ENCODE data around the gene IGFL2. TPM values are rescaled to one million over a fixed set of nuclear protein-coding genes. Genes with fewer than 3 reads are reported as not detected.

IGFL2 gene
- total RNA-seq, 1 donor from 2014 or later: 0.40 TPM

DNA sequence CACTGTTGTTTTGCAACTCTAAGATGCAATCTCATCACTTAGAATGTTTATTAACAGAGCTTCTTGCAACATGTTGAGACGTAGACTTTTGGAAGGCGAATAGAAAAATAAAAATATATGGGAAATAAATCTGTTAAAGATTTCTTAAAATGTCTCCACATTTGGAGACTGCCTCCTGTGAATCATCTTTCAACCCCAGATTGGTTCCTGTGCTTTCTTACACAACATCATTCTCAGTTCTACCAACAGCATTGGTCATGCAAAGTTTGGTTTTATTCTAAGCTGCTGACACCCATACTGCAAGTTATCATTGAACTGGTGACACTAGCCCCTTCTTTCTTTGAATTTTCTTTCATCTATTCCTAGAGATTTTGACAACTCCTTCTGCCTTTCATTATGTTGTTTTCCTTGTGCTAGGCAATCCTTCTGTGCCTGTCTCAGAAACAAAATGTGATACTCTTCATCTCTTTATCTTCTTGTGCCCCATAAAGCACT, 21.9 kb upstream of the IGFL2 start:
- intact Hi-C loops (cut with micrococcal nuclease): no loop called here
- Mint-ChIP-seq H3K27ac (no peak overlapping the region), H3K4me1 (no peaks in the 10 kb centered on the region), H3K4me3 (no peak overlapping the region), H3K27me3 (peaks cover 63% of the 10 kb centered on the region), H3K36me3 (ENCODE audit: low read depth) (no peaks in the 10 kb centered on the region), H3K9me3 (no peaks in the 10 kb centered on the region)
- DNase-seq: no peak

DNA sequence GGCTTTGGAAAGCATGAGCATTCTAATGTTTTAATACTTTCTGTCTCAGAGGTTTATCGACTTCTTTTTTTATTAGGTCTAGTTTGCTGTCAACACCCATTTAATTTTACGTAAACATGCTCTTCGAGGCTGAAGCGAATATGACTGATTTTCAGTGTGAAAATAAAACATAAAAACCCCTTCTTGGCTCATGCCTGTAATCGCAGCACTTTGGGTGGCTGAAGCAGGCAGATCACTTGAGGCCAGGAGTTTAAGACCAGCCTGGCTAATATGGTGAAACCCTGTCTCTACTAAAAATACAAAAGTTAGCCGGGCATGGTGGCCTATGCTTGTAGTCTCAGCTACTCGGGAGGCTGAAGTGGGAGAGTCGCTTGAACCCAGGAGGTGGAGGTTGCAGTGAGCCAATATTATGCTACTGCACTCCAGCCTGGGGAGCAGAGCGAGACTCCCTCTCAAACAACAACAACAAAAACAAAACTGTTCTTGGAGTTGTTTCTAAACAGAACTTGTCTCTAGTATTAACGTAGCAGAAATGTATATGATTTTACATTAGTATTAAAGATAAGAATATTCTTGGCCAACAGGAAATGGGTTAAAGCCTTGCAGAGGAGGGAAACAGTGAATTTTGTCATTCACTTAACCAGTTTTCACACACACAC, 16.4 kb upstream of the IGFL2 start:
- peaks cover 1% of the 10 kb centered on the region for H3K4me1 Mint-ChIP-seq
- no peak overlapping the region for H3K4me3 Mint-ChIP-seq
- no peaks in the 10 kb centered on the region for H3K9me3 Mint-ChIP-seq
- peaks cover 47% of the 10 kb centered on the region for H3K27me3 Mint-ChIP-seq
- H3K27ac Mint-ChIP-seq: no peak overlapping the region
- H3K36me3 Mint-ChIP-seq (ENCODE audit: low read depth): no peaks in the 10 kb centered on the region
- no peak for DNase-seq
- intact Hi-C loops (cut with micrococcal nuclease): no loop called here

DNA sequence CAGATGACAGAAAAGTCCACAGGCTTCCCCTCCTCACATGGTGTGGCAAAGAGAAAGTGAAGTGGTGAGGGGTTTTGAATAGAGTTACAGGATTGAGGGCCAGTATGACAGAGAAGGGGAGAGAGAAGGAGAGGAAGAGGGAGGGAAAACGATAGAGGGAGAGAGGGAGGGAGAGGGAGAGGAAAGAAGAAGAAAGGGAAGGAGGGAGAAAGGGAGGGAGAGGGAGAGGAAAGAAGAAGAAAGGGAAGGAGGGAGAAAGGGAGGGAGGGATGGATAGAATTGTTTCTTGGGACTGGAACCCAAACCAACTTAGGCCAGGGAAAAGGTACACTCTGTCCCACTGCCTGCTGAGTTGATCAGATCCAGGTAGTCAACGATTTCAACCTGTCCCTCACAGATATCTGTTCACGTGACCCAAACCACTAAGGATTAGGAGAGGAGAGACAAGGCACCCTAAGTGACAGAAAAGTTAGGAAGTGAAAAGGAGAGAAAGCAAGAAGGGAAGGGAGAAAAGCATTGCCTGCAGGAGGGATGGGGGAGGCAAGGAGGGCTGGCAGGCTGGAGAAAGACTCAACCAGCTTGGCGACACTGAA, 15.4 kb upstream of the IGFL2 start:
- H3K27me3 Mint-ChIP-seq: peaks cover 42% of the 10 kb centered on the region
- peaks cover 1% of the 10 kb centered on the region for H3K4me1 Mint-ChIP-seq
- intact Hi-C loops (cut with micrococcal nuclease): no loop called here
- no peak overlapping the region for H3K4me3 Mint-ChIP-seq
- H3K9me3 Mint-ChIP-seq: no peaks in the 10 kb centered on the region
- H3K27ac Mint-ChIP-seq: no peak overlapping the region
- no peaks in the 10 kb centered on the region for H3K36me3 Mint-ChIP-seq (ENCODE audit: low read depth)
- DNase-seq: no peak

DNA sequence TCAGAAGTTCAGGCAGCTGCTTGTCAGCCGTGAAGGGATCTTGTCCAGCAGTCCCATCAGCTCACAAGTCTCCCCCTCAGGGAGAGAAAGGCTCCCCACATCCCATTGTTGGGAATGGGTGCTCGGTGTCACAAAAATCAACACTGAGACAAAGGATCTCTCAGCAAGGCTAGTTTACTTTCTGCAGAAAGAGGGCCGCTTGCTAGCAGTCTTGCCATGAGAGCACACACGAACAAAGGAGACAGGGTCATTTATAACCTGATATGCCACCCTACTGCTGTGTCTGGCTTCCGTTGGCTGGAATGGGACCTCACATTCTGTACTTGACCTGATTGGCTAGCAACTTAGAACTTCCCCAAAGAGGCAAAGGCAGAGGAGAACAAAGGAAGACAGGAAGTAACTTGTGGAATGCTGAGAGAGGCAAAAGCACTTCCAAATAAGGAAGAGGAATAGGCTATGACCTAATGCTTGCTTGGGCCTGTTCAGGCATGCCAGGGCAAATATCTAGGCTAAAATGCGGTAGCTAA, 14.9 kb upstream of the IGFL2 start:
- no peak overlapping the region for H3K4me3 Mint-ChIP-seq

DNA sequence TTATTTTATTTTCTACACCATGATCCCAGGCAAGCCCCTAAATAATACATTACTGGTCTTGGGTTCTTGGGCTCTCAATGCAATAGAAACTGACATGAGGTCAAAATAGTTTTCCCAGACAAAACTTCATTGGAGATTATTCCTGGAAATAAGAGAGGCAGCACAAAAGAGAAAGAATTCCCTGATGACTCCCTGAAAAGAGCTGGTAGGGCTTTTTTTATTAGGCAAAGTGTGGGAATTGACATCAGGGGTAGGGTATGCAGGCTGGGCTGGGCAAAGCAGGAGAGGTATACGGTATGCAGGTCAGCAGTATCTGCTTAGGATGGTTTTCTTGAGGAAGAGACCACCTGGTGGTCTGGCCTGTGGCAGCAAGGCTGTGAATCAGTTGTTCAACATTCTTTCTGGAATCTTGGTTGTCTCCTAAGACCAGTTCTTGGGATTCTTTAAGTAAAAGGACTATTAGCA, 14.2 kb upstream of the IGFL2 start:
- H3K27me3 Mint-ChIP-seq: peaks cover 35% of the 10 kb centered on the region
- H3K4me3 Mint-ChIP-seq: no peak overlapping the region
- no peak overlapping the region for H3K27ac Mint-ChIP-seq
- DNase-seq: no peak
- no peaks in the 10 kb centered on the region for H3K36me3 Mint-ChIP-seq (ENCODE audit: low read depth)
- intact Hi-C loops (cut with micrococcal nuclease): no loop called here
- peaks cover 5% of the 10 kb centered on the region for H3K4me1 Mint-ChIP-seq
- no peaks in the 10 kb centered on the region for H3K9me3 Mint-ChIP-seq

More for the DNA sequence above, 14.9 kb upstream of the IGFL2 start:
- H3K27ac Mint-ChIP-seq: no peak overlapping the region
- intact Hi-C loops (cut with micrococcal nuclease): no loop called here
- peaks cover 3% of the 10 kb centered on the region for H3K4me1 Mint-ChIP-seq
- DNase-seq: no peak
- no peaks in the 10 kb centered on the region for H3K36me3 Mint-ChIP-seq (ENCODE audit: low read depth)
- peaks cover 40% of the 10 kb centered on the region for H3K27me3 Mint-ChIP-seq
- H3K9me3 Mint-ChIP-seq: no peaks in the 10 kb centered on the region

DNA sequence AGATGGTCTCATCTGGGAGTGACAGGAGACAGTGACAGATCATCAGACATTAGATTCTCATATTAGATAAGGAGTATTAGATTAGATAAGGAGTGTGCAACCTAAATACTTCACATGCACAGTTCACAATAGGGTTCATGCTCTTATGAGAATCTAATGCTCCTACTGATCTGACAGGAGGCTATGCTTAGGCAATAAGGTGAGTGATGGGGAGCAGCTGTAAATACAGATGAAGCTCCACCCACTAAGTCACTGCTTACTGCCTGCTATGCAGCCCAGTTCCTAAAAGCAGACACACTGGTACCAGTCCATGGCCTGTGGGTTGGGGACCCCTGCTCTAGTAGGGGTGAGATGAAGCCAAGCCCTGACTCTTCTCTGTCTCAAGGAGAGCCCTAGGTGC, 13.5 kb upstream of the IGFL2 start:
- H3K36me3 Mint-ChIP-seq (ENCODE audit: low read depth): no peaks in the 10 kb centered on the region
- intact Hi-C loops (cut with micrococcal nuclease): no loop called here
- no peak overlapping the region for H3K27ac Mint-ChIP-seq
- no peak overlapping the region for H3K4me3 Mint-ChIP-seq
- peaks cover 32% of the 10 kb centered on the region for H3K27me3 Mint-ChIP-seq
- H3K9me3 Mint-ChIP-seq: no peaks in the 10 kb centered on the region
- H3K4me1 Mint-ChIP-seq: peaks cover 5% of the 10 kb centered on the region
- DNase-seq: no peak

DNA sequence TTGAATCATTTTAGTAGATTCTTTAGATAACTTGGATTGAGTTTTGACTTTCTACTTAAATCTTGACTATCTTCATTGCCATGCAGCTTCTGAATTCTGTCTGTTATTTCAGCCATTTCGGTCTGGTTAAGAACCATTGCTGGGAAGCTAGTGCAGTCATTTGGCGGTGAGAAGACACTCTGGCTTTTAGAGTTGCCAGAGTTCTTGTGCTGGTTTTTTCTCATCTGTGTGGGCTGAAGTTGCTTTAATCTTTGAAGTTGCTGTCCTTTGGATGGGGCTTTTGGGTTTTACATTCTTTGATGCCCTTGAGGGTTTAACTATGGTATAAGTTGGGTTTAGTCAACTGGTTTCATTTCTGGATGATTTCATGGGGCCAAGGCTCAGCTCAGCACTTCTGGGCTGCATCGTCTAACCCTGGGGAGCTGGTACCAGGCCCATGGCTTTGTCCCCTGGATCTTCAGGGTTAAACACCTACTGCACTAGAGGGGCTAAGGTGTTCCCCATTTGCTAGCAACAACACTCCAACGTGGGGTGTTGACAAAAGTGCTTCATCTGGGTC, 10.0 kb upstream of the IGFL2 start:
- no peaks in the 10 kb centered on the region for H3K36me3 Mint-ChIP-seq (ENCODE audit: low read depth)
- peaks cover 5% of the 10 kb centered on the region for H3K4me1 Mint-ChIP-seq
- no peak overlapping the region for H3K27ac Mint-ChIP-seq
- H3K9me3 Mint-ChIP-seq: no peaks in the 10 kb centered on the region
- peaks cover 25% of the 10 kb centered on the region for H3K27me3 Mint-ChIP-seq
- no peak for DNase-seq
- H3K4me3 Mint-ChIP-seq: no peak overlapping the region
- intact Hi-C loops (cut with micrococcal nuclease): no loop called here

DNA sequence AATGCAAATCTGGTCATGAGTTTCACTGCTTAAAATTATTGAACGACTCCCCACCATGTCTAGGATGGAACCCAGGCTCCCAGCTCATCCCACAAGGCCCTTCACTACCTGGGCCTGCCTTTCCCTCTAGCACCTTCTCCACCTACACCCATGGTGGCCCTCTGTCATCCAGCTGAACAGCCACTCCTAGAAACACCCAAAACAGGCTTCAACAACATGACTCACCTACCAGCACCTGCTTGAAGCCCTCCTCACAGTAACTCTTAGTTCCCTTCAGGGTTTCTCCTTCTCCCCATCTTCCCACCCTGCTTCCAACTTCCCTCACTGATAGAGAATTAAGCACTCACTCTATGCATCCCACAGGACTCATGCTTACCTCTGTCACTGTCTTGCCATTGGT, 6.6 kb upstream of the IGFL2 start:
- H3K4me3 Mint-ChIP-seq: no peak overlapping the region
- no peak overlapping the region for H3K27ac Mint-ChIP-seq
- peaks cover 30% of the 10 kb centered on the region for H3K27me3 Mint-ChIP-seq
- peaks cover 4% of the 10 kb centered on the region for H3K4me1 Mint-ChIP-seq
- intact Hi-C loops (cut with micrococcal nuclease): no loop called here
- DNase-seq: no peak
- no peaks in the 10 kb centered on the region for H3K9me3 Mint-ChIP-seq
- no peaks in the 10 kb centered on the region for H3K36me3 Mint-ChIP-seq (ENCODE audit: low read depth)

DNA sequence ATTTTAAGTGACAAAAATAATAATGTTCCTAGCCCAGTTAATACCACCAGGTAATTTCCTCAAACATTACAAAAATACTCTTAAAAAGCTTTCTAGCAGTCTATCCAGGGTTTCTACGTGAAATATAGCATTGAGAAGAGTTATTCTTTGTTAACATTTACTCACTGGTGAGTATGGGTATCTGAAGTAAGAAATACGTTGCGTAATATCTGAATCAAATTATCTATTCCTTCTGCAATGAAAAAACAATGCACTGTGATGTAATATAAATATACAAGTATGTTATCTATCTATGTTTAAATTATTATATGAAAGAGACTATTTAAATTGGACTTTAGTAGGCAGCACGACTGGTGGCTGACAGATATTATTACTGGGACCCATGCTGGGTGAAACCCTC, 5.7 kb upstream of the IGFL2 start:
- H3K36me3 Mint-ChIP-seq (ENCODE audit: low read depth): no peaks in the 10 kb centered on the region
- peaks cover 4% of the 10 kb centered on the region for H3K4me1 Mint-ChIP-seq
- H3K9me3 Mint-ChIP-seq: no peaks in the 10 kb centered on the region
- H3K27me3 Mint-ChIP-seq: peaks cover 34% of the 10 kb centered on the region
- H3K4me3 Mint-ChIP-seq: no peak overlapping the region
- no peak for DNase-seq
- no peak overlapping the region for H3K27ac Mint-ChIP-seq
- intact Hi-C loops (cut with micrococcal nuclease): no loop called here

DNA sequence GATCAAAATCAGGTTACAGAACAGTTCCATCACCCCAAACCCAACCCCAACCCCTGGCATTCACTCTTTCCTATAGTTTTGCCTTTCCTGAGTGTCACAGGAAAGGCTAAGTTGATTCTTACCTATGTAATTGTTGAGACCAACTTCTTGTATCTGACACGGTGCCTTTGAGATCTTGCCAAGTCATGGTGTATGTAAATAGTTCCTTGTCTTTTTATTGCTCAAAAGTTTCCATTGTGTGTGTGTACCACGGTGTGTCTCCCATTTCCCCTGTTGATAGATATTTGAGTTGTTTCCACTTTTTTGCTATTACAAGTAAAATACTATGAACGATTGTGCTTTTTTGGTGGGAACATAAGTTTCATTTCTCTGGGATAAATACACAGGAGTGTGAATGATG, 3.3 kb upstream of the IGFL2 start:
- peaks cover 41% of the 10 kb centered on the region for H3K27me3 Mint-ChIP-seq
- no peaks in the 10 kb centered on the region for H3K9me3 Mint-ChIP-seq
- DNase-seq: no peak
- H3K36me3 Mint-ChIP-seq (ENCODE audit: low read depth): no peaks in the 10 kb centered on the region
- intact Hi-C loops (cut with micrococcal nuclease): no loop called here
- H3K4me1 Mint-ChIP-seq: peaks cover 2% of the 10 kb centered on the region
- no peak overlapping the region for H3K4me3 Mint-ChIP-seq
- H3K27ac Mint-ChIP-seq: no peak overlapping the region

DNA sequence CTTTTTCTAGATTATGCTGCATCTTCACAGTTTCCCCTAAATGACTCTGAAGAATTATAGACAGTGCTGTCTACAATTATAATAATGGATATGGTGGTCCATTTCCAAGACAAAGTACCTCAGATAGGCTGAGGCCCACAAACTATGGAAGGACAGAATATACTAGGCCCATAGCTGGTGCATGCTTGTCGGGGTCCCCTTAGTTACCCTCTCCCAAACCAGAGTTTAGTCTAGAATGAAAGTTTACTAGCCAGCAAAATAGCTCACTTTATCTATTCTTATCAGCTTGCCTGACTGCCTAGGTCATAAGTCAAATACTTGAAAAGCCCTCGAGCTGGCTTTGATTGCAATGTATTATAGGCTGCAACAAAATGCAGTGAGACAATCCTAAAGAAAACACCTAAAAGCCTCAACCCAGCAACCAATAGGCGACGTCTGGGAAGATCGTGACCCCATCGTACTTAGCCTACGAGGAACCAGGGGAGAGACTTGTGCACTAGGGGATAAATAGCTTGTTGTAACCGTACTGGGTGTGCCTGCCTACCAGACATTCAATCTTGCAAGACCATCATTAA, 785 bp upstream of the IGFL2 start:
- no peak for DNase-seq
- Mint-ChIP-seq H3K9me3 (no peaks in the 10 kb centered on the region), H3K4me3 (no peak overlapping the region), H3K36me3 (ENCODE audit: low read depth) (no peaks in the 10 kb centered on the region), H3K27ac (no peak overlapping the region), H3K4me1 (peaks cover 2% of the 10 kb centered on the region), H3K27me3 (peaks cover 46% of the 10 kb centered on the region)
- intact Hi-C loops (cut with micrococcal nuclease): no loop called here

DNA sequence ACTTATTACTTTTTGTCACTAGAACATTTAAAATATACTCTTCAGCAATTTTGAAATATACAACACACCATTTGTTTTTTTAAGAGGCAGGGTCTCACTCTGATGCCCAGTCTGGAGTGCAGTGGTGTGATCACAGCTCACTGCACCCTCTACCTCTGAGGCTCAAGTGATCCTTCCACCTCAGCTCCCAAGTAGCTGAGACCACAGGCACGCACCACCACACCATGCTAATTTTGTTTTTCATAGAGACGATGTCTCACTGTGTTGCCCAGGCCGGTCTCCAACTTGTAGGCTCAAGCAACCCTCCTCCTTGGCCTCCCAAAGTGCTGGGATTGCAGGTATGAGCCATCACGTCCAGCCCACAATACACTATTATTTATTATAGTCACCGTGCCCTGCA, 2.6 kb downstream of the IGFL2 start:
- no peaks in the 10 kb centered on the region for H3K36me3 Mint-ChIP-seq (ENCODE audit: low read depth)
- no peaks in the 10 kb centered on the region for H3K9me3 Mint-ChIP-seq
- no peak for DNase-seq
- no peak overlapping the region for H3K4me3 Mint-ChIP-seq
- peaks cover 47% of the 10 kb centered on the region for H3K27me3 Mint-ChIP-seq
- intact Hi-C loops (cut with micrococcal nuclease): no loop called here
- H3K27ac Mint-ChIP-seq: no peak overlapping the region
- H3K4me1 Mint-ChIP-seq: peaks cover 2% of the 10 kb centered on the region

DNA sequence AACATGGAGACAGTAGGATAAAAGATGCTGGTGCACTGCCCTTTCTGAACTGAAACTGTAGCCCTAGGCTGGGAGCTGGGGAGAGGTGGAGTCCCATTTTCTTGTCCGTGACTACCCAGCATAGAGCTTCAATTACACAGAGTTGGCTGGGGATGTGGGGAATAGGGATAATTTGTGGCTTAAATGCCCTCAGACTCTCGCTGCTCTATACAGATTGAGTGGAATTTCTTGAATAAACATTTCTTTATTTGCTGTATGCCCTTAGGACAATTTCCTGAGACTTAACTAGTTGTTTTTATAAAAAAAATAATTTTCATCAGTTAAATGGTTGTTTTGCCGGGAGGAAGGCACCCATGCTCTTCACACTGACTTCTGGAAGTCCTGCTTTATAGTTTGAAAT, 7.2 kb downstream of the IGFL2 start:
- DNase-seq: no peak
- Mint-ChIP-seq H3K4me3 (no peak overlapping the region), H3K27ac (no peak overlapping the region), H3K9me3 (peaks cover 3% of the 10 kb centered on the region), H3K4me1 (no peaks in the 10 kb centered on the region), H3K27me3 (peaks cover 34% of the 10 kb centered on the region), H3K36me3 (ENCODE audit: low read depth) (no peaks in the 10 kb centered on the region)
- intact Hi-C loops (cut with micrococcal nuclease): no loop called here
